ENCODE data around the gene TNNT2. TPM values are rescaled to one million over a fixed set of nuclear protein-coding genes. Genes with fewer than 3 reads are reported as not detected.

Gene TNNT2
- total and polyA plus RNA-seq, 2 donors (not counting 1 experiment from before 2014, with no cell fraction given) = 1.4 TPM; not detected in 1

GRCh38 chr1:201364808-201365105 is 12.7 kb downstream of the TNNT2 start:
- H4K20me1 ChIP-seq (ENCODE audit: control insufficient read depth, extremely low read depth, insufficient read depth, low read length) = no peaks in the 10 kb centered on the region
- DNase-seq (ENCODE audit: low read depth in 2 of 2) = no peak
- no peak overlapping the region for H3K27ac ChIP-seq (ENCODE audit: insufficient read depth, low read length)
- no peaks in the 10 kb centered on the region for H3K9me3 ChIP-seq (ENCODE audit: control insufficient read depth, insufficient read depth, low read depth, low read length)
- H2AFZ ChIP-seq (ENCODE audit: low read length) = no peak overlapping the region
- no peaks in the 10 kb centered on the region for H3K4me1 ChIP-seq (ENCODE audit: control insufficient read depth, extremely low read depth, insufficient read depth, low read length)
- no peak overlapping the region for H3K4me2 ChIP-seq (ENCODE audit: extremely low read depth, insufficient read depth, low read length)
- H3K79me2 ChIP-seq (ENCODE audit: control insufficient read depth, insufficient read depth, low read length) = no peaks in the 10 kb centered on the region
- H3K4me3 ChIP-seq (replicated peaks in 1 of 4; ENCODE audit: control extremely low read depth in 1 of 4, insufficient read depth in 1 of 4, low read depth in 3 of 4, low read length in 4 of 4) = no peak overlapping the region
- H3K27me3 ChIP-seq (ENCODE audit: control insufficient read depth, insufficient read depth, low read length) = peaks cover 8% of the 10 kb centered on the region
- no peak overlapping the region for H3K9ac ChIP-seq (ENCODE audit: insufficient read depth, low read length)
- TF ChIP-seq CTCF (conservative IDR thresholded peaks at IDR 0.05 in 1 of 2, IDR thresholded peaks at IDR 0.05 in 1 of 2; ENCODE audit: low read depth in 1 of 2, low read length in 2 of 2) (no peak), EZH2 (IDR thresholded peaks at IDR 0.05; ENCODE audit: low read length, missing control alignments) (no peak)
- no peaks in the 10 kb centered on the region for H3K36me3 ChIP-seq (ENCODE audit: control insufficient read depth, insufficient read depth, low read length)

- Histone ChIP-seq H4K20me1 (ENCODE audit: control insufficient read depth, extremely low read depth, insufficient read depth, low read length) (no peaks in the 10 kb centered on the region), H3K27ac (ENCODE audit: insufficient read depth, low read length) (no peak overlapping the region), H3K4me2 (ENCODE audit: extremely low read depth, insufficient read depth, low read length) (no peak overlapping the region), H3K9ac (ENCODE audit: insufficient read depth, low read length) (no peak overlapping the region), H3K79me2 (ENCODE audit: control insufficient read depth, insufficient read depth, low read length) (no peaks in the 10 kb centered on the region), H3K36me3 (ENCODE audit: control insufficient read depth, insufficient read depth, low read length) (no peaks in the 10 kb centered on the region), H3K9me3 (ENCODE audit: control insufficient read depth, insufficient read depth, low read depth, low read length) (no peaks in the 10 kb centered on the region), H3K27me3 (ENCODE audit: control insufficient read depth, insufficient read depth, low read length) (peaks cover 15% of the 10 kb centered on the region), H3K4me3 (replicated peaks in 1 of 4; ENCODE audit: control extremely low read depth in 1 of 4, insufficient read depth in 1 of 4, low read depth in 3 of 4, low read length in 4 of 4) (no peak overlapping the region), H2AFZ (ENCODE audit: low read length) (no peak overlapping the region), H3K4me1 (ENCODE audit: control insufficient read depth, extremely low read depth, insufficient read depth, low read length) (no peaks in the 10 kb centered on the region)
- TF ChIP-seq CTCF (conservative IDR thresholded peaks at IDR 0.05 in 1 of 2, IDR thresholded peaks at IDR 0.05 in 1 of 2; ENCODE audit: low read depth in 1 of 2, low read length in 2 of 2) (no peak), EZH2 (IDR thresholded peaks at IDR 0.05; ENCODE audit: low read length, missing control alignments) (no peak)
- no peak for DNase-seq (ENCODE audit: low read depth in 2 of 2)
Measured at GRCh38 chr1:201363467-201363866, 14.0 kb downstream of the TNNT2 start.

GRCh38 chr1:201362906-201363305 is 14.6 kb downstream of the TNNT2 start:
- Histone ChIP-seq H3K4me1 (ENCODE audit: control insufficient read depth, extremely low read depth, insufficient read depth, low read length) (no peaks in the 10 kb centered on the region), H4K20me1 (ENCODE audit: control insufficient read depth, extremely low read depth, insufficient read depth, low read length) (no peaks in the 10 kb centered on the region), H3K9ac (ENCODE audit: insufficient read depth, low read length) (no peak overlapping the region), H3K4me3 (replicated peaks in 1 of 4; ENCODE audit: control extremely low read depth in 1 of 4, insufficient read depth in 1 of 4, low read depth in 3 of 4, low read length in 4 of 4) (no peak overlapping the region), H3K27ac (ENCODE audit: insufficient read depth, low read length) (no peak overlapping the region), H3K27me3 (ENCODE audit: control insufficient read depth, insufficient read depth, low read length) (peaks cover 15% of the 10 kb centered on the region), H3K36me3 (ENCODE audit: control insufficient read depth, insufficient read depth, low read length) (no peaks in the 10 kb centered on the region), H2AFZ (ENCODE audit: low read length) (no peak overlapping the region), H3K9me3 (ENCODE audit: control insufficient read depth, insufficient read depth, low read depth, low read length) (no peaks in the 10 kb centered on the region), H3K79me2 (ENCODE audit: control insufficient read depth, insufficient read depth, low read length) (no peaks in the 10 kb centered on the region), H3K4me2 (ENCODE audit: extremely low read depth, insufficient read depth, low read length) (no peak overlapping the region)
- DNase-seq (ENCODE audit: low read depth in 2 of 2) = no peak
- TF ChIP-seq EZH2 (IDR thresholded peaks at IDR 0.05; ENCODE audit: low read length, missing control alignments) (no peak), CTCF (conservative IDR thresholded peaks at IDR 0.05 in 1 of 2, IDR thresholded peaks at IDR 0.05 in 1 of 2; ENCODE audit: low read depth in 1 of 2, low read length in 2 of 2) (no peak)

Measured in fibroblast of lung (primary cell).